OCI-LY3 (cell line): Measurements from ENCODE around the gene TARM1.

Experiments
- CTCF ChIP-seq: fragments of 200-600, 300-600 bp; sonication (generic); IDR thresholded peaks from 2 replicates; pipeline ENCODE4 v1.5.1; 2014; ENCODE audit warnings: antibody characterized with exemption, low read length, low read depth
- EZH2phosphoT487 ChIP-seq: fragments of 200-600 bp; shearing (Covaris generic); IDR thresholded peaks from 2 replicates; pipeline ENCODE4 v1.6.1; 2018; ENCODE audit warnings: antibody characterized with exemption, mixed run types, low read depth

GRCh38 chr19:54106716-54107115 is 25.6 kb upstream of the TARM1 start:
- TF ChIP-seq CTCF (no peak), EZH2phosphoT487 (no peak)
